ENCODE results near the gene ENTPD2. TPM values are rescaled to one million over a fixed set of nuclear protein-coding genes. Genes with fewer than 3 reads are reported as not detected.
A peak's percentile ranks its signal among the peaks of the same experiment; 100 is the strongest.

Gene ENTPD2
- total and polyA plus RNA-seq, 2 of the 4 experiments (the other 2 are of a cell fraction), result not detected

DNA sequence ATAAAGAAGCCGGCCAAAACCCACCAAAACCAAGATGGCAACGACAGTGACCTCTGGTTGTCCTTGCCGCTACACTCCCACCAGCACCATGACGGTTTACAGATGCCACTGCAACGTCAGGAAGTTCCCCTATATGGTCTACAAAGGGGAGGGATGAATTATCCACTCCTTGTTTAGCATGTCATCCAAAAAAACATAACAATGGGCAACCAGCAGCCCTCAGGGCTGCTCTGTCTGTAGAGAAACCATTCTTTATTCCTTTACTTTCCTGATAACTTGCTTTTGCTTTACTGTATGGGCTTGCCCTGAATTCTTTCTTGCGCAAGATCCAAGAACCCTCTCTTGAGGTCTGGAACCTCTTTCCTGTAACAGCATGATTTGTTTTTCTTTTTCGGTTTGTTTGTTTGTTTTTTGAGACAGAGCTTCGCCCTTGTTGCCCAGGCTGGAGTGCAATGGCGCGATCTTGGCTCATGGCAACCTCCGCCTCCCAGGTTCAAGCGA is 21.5 kb upstream of the ENTPD2 start:
- POLR2A ChIA-PET (ENCODE audit: unreplicated experiment), result no interaction called here

More for the DNA sequence above, 21.5 kb upstream of the ENTPD2 start:
- no peak overlapping the region for H4K5ac ChIP-seq (ENCODE audit: low read depth, low read length)
- no peak overlapping the region for H3K4me2 ChIP-seq (ENCODE audit: low read depth, low read length)
- no peak overlapping the region for H4K8ac ChIP-seq (ENCODE audit: low read depth in 2 of 2, low read length in 2 of 2)
- intact Hi-C loops (cut with micrococcal nuclease) (no loop called here), in situ Hi-C loops (cut with MboI; ENCODE audit: low sequenced_read_pairs) (no loop called here), dilution Hi-C loops (cut with HindIII; ENCODE audit: low sequenced_read_pairs, unreplicated experiment) (no loop called here)
- no peaks in the 10 kb centered on the region for H3K27me3 ChIP-seq (ENCODE audit: control insufficient read depth, insufficient read depth, low read length)
- peaks cover 14% of the 10 kb centered on the region; the same call in 1 of the 2 replicates for H3K36me3 ChIP-seq (ENCODE audit: control insufficient read depth, insufficient read depth, low read length)
- CTCF ChIA-PET, result no interaction called here
- no peaks in the 10 kb centered on the region for H3K9me1 ChIP-seq (ENCODE audit: insufficient read depth, low read length)
- DNase-seq (no peak), ATAC-seq (ENCODE audit: low read depth) (no peak)
- H4K91ac ChIP-seq (ENCODE audit: insufficient read depth, low read depth, low read length), result no peak overlapping the region
- no peak overlapping the region for H3K27ac ChIP-seq (ENCODE audit: insufficient read depth, low read length)
- H3K4ac ChIP-seq (ENCODE audit: low read depth, low read length), result no peak overlapping the region
- H2BK5ac ChIP-seq (ENCODE audit: low read depth, low read length, poor library complexity, severe bottlenecking), result no peak overlapping the region
- no peaks in the 10 kb centered on the region for H3K9me3 ChIP-seq (ENCODE audit: control insufficient read depth, insufficient read depth, low read length)
- H3K23ac ChIP-seq (ENCODE audit: low read depth, low read length), result no peak overlapping the region
- peaks cover 10% of the 10 kb centered on the region for H4K20me1 ChIP-seq (ENCODE audit: insufficient read depth, low read length)
- H2BK15ac ChIP-seq (ENCODE audit: low read depth, low read length), result no peak overlapping the region
- no CpG with 5 or more reads among the region's 12 CpGs for whole genome bisulfite sequencing, 2 experiments (ENCODE audit: extremely low coverage in 2 of 2, insufficient read length in 1 of 2)
- no peak overlapping the region for H3K18ac ChIP-seq (ENCODE audit: low read depth, low read length)
- H3K9ac ChIP-seq (ENCODE audit: low read depth, low read length), result no peak overlapping the region
- H2AK9ac ChIP-seq (replicated peaks; ENCODE audit: low read depth, low read length, poor library complexity), result no peak overlapping the region
- no peak overlapping the region for H3K14ac ChIP-seq (replicated peaks; ENCODE audit: low read depth, low read length)
- no peak overlapping the region for H2BK20ac ChIP-seq (ENCODE audit: low read depth, low read length)
- peaks cover 8 to 23% of the 10 kb centered on the region in 2 experiments; a peak in 3 of 4 replicates for H3K79me1 ChIP-seq (ENCODE audit: low read depth in 1 of 2, low read length in 2 of 2)
- TF ChIP-seq CEBPB (IDR thresholded peaks at IDR 0.05; ENCODE audit: low read depth, low read length) (peak; percentile 77), RAD21 (IDR thresholded peaks at IDR 0.05; ENCODE audit: low read length) (no peak)
- H3K4me1 ChIP-seq (ENCODE audit: control insufficient read depth, insufficient read depth, low read length), result no peaks in the 10 kb centered on the region; the same call in 1 of the 2 replicates
- no peak overlapping the region for H2BK120ac ChIP-seq (ENCODE audit: low read depth, low read length)
- no peak overlapping the region for H3K4me3 ChIP-seq (ENCODE audit: insufficient read depth, low read depth, low read length)
- no TSS peak for BruUV-seq (replicated peaks)
- H2AFZ ChIP-seq (replicated peaks; ENCODE audit: low read length, poor library complexity), result no peak overlapping the region
- H2AK5ac ChIP-seq (ENCODE audit: low read depth, low read length), result no peak overlapping the region; the same call in 1 of the 2 replicates
- H3K56ac ChIP-seq (ENCODE audit: extremely low read depth, insufficient read depth, low read length), result no peak overlapping the region

All from IMR-90 (cell line).